ENCODE results near the gene CLCA4. TPM values are rescaled to one million over a fixed set of nuclear protein-coding genes. Genes with fewer than 3 reads are reported as not detected.

Gene CLCA4
- total RNA-seq, 4 donors from 2014 or later, result not detected

DNA sequence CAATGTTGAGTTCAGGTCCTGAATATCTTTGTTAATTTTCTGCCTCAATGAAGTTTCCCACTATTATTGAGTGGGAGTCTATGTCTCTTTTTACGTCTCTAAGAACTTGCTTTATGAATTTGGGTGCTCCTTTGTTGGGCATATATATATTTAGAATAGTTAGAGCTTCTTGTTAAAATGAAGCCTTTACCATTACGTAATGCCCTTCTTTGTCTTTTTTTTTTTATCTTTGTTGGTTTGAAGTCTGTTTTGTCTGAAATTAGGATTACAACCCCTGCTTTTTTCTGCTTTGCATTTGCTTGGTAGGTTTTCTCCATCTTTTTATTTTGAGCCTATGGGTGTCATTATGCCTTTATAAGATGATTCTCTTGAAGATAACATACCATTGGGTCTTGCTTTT, 10.9 kb downstream of the CLCA4 start:
- Histone ChIP-seq H3K27ac (no peak overlapping the region), H3K4me1 (no peaks in the 10 kb centered on the region), H3K36me3 (no peaks in the 10 kb centered on the region), H3K27me3 (no peaks in the 10 kb centered on the region), H3K9me3 (no peaks in the 10 kb centered on the region), H3K4me3 (replicated peaks in 1 of 3) (no peak overlapping the region)
- WGBS, 2 donors, result 89 to 92% methylated on average over 2 of the region's 2 CpGs
- TF ChIP-seq, protein P1, sequence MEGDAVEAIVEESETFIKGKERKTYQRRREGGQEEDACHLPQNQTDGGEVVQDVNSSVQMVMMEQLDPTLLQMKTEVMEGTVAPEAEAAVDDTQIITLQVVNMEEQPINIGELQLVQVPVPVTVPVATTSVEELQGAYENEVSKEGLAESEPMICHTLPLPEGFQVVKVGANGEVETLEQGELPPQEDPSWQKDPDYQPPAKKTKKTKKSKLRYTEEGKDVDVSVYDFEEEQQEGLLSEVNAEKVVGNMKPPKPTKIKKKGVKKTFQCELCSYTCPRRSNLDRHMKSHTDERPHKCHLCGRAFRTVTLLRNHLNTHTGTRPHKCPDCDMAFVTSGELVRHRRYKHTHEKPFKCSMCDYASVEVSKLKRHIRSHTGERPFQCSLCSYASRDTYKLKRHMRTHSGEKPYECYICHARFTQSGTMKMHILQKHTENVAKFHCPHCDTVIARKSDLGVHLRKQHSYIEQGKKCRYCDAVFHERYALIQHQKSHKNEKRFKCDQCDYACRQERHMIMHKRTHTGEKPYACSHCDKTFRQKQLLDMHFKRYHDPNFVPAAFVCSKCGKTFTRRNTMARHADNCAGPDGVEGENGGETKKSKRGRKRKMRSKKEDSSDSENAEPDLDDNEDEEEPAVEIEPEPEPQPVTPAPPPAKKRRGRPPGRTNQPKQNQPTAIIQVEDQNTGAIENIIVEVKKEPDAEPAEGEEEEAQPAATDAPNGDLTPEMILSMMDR (IDR thresholded peaks at IDR 0.05), result no peak
- no peak for TF ChIP-seq POLR2A (IDR thresholded peaks at IDR 0.05)
- DNase-seq, result no peak
- intact Hi-C loops (cut with DNase I), result no loop called here

DNA sequence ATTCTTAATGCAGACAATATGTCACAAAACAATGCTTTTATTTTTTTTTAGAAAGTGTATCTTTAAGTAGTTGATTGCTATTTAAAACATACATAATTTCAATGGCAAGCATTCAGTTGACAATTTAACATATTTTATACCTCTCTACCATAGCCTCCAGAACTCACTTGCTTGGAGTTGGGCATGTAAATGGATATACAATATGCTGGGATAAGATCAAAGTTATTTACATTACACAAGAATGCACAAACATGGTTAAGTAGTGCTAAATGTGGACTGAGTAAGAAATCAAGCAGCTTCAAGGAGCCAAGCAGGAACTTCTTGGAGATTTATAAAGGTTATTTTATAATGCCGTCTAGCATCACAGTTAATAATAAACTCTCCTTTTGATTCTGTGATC, 17.0 kb downstream of the CLCA4 start:
- WGBS, 2 donors, result 92 to 93% methylated on average over 1 of the region's 1 CpG
- no peaks in the 10 kb centered on the region for H3K9me3 ChIP-seq
- no peaks in the 10 kb centered on the region for H3K4me1 ChIP-seq
- no peaks in the 10 kb centered on the region for H3K36me3 ChIP-seq
- H3K27ac ChIP-seq, result no peak overlapping the region
- intact Hi-C loops (cut with DNase I), result no loop called here
- H3K27me3 ChIP-seq, result no peaks in the 10 kb centered on the region
- TF ChIP-seq, protein P1 (IDR thresholded peaks at IDR 0.05), result no peak
- TF ChIP-seq POLR2A (IDR thresholded peaks at IDR 0.05), result no peak
- no peak for DNase-seq
- H3K4me3 ChIP-seq (replicated peaks in 1 of 3), result no peak overlapping the region

- H3K4me3 ChIP-seq (replicated peaks in 1 of 3), result no peak overlapping the region
- no peaks in the 10 kb centered on the region for H3K4me1 ChIP-seq
- intact Hi-C loops (cut with DNase I), result no loop called here
- H3K27ac ChIP-seq, result no peak overlapping the region
- H3K36me3 ChIP-seq, result no peaks in the 10 kb centered on the region
- TF ChIP-seq, protein P1 (IDR thresholded peaks at IDR 0.05), result no peak
- TF ChIP-seq POLR2A (IDR thresholded peaks at IDR 0.05), result no peak
- no peaks in the 10 kb centered on the region for H3K27me3 ChIP-seq
- no peak for DNase-seq
- no peaks in the 10 kb centered on the region for H3K9me3 ChIP-seq
- 83 to 86% methylated on average over 3 of the region's 3 CpGs for WGBS, 2 donors
Observed at GRCh38 chr1:86567341-86567740, 20.5 kb downstream of the CLCA4 start.

- WGBS, 2 donors, result 79 to 83% methylated on average over 3 of the region's 3 CpGs
- Histone ChIP-seq H3K27ac (no peak overlapping the region), H3K4me1 (no peaks in the 10 kb centered on the region), H3K27me3 (no peaks in the 10 kb centered on the region), H3K36me3 (no peaks in the 10 kb centered on the region), H3K9me3 (no peaks in the 10 kb centered on the region), H3K4me3 (replicated peaks in 1 of 3) (no peak overlapping the region)
- DNase-seq, result no peak
- TF ChIP-seq POLR2A (IDR thresholded peaks at IDR 0.05), result no peak
- TF ChIP-seq, protein P1 (IDR thresholded peaks at IDR 0.05), result no peak
- intact Hi-C loops (cut with DNase I), result no loop called here
Observed at GRCh38 chr1:86567878-86568277, 21.0 kb downstream of the CLCA4 start.

GRCh38 chr1:86573763-86574484, 27.0 kb downstream of the CLCA4 start:
- TF ChIP-seq, protein P1 (IDR thresholded peaks at IDR 0.05), result no peak
- no peak for TF ChIP-seq POLR2A (IDR thresholded peaks at IDR 0.05)
- no peaks in the 10 kb centered on the region for H3K9me3 ChIP-seq
- H3K4me1 ChIP-seq, result no peaks in the 10 kb centered on the region
- no peak overlapping the region for H3K4me3 ChIP-seq (replicated peaks in 1 of 3)
- intact Hi-C loops (cut with DNase I), result no loop called here
- no peak for DNase-seq
- no peaks in the 10 kb centered on the region for H3K36me3 ChIP-seq
- 80 to 81% methylated on average over 2 of the region's 2 CpGs for WGBS, 2 donors
- H3K27ac ChIP-seq, result no peak overlapping the region
- H3K27me3 ChIP-seq, result no peaks in the 10 kb centered on the region
